NCI-H187 treated with DMSO at 0.1 percent for 48 hours (cell line): ENCODE results near the gene PALLD.

Experiments used
- DNase-seq: peaks from one replicate; lab custom pipeline; 2025; lab: John Stamatoyannopoulos, UW

PALLD gene

GRCh38 chr4:168877511-168878491 is 380.9 kb downstream of the PALLD start:
- DNase-seq = no peak

DNA sequence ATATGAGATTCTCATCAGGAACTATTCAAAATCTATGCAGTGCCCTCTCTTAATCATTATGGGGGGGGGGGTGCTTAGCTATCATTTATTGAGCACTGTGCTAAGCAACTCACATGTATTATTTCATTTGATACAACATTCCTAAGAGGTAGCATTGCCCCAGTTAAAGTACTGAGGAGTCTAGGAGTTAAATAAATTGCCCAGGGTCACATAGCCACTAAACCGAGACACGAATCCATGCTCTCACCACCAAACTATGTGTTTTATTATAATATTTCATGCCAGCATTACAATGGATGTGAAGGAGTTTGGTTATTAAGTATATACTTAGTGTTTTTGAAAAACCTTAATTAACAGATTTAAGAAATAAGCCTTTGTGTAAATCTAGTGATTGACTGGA is 381.8 kb downstream of the PALLD start:
- DNase-seq = no peak

GRCh38 chr4:168879188-168879587 is 382.3 kb downstream of the PALLD start:
- no peak for DNase-seq

GRCh38 chr4:168880072-168880675 is 383.3 kb downstream of the PALLD start:
- no peak for DNase-seq

GRCh38 chr4:168880811-168881595 is 384.2 kb downstream of the PALLD start:
- DNase-seq = no peak

- no peak for DNase-seq
These were observed 385.0 kb downstream of the PALLD start for GRCh38 chr4:168881781-168882420.

GRCh38 chr4:168882650-168883233 is 385.9 kb downstream of the PALLD start:
- no peak for DNase-seq

DNA sequence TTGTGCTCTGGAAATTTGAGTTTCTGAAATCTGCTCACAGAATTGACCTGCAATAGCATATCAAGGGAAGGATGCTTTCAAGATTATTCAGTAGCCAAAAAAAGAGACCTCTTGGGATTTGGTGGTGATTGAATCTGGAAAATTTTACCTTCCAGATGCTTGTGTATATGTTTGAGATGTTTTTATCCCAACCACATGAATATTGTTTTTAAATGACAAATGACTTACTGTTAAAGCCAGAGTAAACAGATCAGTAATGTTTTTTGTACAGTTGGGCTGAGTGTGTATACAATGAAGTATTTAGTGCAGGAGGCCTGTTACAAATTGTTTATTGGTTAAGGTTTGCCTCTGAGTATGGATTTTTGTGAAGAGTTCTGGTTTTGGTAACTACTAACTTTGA is 386.7 kb downstream of the PALLD start:
- no peak for DNase-seq

DNA sequence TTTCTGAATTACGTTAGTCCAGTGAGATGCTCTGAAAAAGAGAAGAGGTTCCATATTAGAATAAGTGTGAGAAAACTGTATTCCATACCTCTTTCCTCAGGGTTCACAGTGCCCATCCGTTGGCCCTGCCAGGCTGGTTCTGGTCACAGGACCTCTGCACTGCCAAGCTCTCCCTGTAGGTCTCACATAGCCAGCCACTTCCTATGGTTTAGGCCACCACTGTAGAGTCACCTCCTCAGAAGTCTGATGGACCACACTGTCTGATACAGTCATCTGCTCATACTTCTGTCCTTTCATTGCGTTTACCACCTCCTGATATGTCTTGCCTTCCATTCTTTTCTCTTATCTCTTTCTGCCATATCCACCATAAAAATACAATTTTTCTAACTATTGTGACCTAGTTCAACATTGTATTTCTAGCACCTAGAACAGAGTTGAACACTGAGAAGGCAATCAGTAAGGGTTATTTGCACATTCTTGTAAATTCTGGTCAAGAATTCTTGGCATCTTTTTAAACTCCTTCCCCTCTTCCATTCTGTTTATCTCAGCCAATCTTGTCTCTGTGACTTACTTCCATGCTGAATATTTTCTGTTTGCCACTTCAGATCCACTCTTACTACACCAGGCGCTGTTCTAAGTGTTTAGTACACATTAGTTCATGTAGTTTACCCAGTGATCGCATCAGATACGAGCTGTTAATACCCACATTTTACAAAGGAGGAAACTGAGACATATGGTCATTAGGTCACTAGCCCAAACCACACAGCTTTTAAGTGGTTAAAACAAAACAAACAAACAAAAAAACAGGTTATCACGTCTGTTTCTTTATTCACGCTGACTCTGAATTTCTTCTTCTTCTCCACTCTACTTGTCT is 387.6 kb downstream of the PALLD start:
- no peak for DNase-seq

- no peak for DNase-seq
These were observed 388.5 kb downstream of the PALLD start for GRCh38 chr4:168885400-168885799.

DNA sequence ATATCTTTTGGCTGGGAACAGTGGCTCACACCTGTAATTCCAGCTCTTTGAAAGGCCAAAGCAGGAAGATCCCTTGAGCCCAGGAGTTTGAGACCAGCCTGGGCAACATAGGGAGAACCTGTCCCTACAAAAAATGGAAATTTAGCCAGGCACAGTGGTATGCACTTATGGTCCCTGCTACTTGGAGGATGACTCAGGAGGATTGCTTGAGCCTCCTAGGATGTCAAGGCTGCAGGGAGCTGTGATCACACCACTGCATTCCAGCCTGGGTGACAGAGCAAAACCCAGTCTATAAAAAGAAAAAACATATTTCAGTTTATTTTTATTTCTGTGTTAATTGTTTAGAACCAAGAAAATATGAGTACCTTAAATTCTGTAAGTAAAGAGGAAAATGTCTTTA is 389.5 kb downstream of the PALLD start:
- no peak for DNase-seq

- DNase-seq = no peak
These were observed 391.0 kb downstream of the PALLD start for GRCh38 chr4:168887809-168888208.

- no peak for DNase-seq
These were observed 391.9 kb downstream of the PALLD start for GRCh38 chr4:168888715-168889215.

DNA sequence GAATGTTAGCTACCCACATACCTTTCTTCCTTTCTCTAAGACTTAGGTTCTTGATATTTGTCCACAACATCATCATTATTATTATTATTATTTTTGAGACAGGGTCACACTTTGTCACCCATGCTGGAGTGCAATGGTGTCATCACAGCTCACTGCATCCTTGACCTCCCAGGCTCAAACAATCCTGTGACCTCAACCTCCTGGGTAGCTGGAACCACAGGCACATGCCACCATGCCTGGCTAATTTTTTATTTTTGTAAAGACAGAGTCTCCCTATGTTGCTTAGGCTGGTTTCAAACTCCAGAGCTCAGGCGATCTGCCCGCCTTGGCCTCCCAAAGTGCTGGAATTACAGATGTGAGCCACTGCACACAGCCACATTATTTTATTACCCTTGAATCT is 394.2 kb downstream of the PALLD start:
- DNase-seq = no peak

- no peak for DNase-seq
These were observed 394.8 kb downstream of the PALLD start for GRCh38 chr4:168891688-168892087.

- no peak for DNase-seq
These were observed 395.6 kb downstream of the PALLD start for GRCh38 chr4:168892475-168892874.

GRCh38 chr4:168893205-168893604 is 396.4 kb downstream of the PALLD start:
- DNase-seq = no peak

DNA sequence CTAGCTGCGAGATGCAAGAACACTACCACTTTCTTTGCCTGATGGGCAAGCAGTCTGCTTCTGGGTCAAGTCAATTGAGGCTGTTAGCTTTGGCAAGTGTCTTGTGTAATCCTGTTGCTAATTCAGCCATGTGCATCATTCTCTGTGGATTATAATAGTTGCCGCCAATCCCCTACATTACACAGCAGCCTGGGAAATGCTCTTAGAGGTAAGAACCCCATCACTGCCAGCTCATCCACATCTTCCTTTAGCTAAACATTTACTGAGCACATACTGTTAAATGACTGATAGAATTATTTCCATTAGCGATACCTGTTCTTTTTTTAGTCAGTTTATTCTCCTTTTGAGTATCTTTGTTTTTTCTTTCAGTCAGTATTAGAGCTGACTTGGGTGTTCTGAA is 397.0 kb downstream of the PALLD start:
- DNase-seq = no peak

DNA sequence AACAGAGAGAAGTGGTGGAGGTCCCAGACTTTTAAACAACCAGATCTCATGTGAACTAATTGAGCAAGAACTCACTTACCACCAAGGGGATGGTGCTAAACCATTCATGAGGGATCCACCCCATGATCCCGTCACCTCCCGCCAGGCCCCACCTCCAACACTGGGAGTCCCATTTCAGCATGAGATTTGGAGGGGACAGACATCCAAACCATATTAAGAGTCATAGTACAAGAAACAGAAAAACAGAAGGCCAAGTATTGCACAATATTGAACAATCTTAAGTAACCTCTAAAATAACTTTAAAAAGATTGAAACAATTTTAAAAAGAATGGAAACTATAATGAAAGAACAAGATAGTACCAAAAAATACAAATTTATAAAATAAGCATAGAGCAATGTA is 403.2 kb downstream of the PALLD start:
- no peak for DNase-seq

- DNase-seq = no peak
These were observed 410.4 kb downstream of the PALLD start for GRCh38 chr4:168907119-168907698.
